ENCODE measurements around the gene ADGRG7. TPM values are rescaled to one million over a fixed set of nuclear protein-coding genes. Genes with fewer than 3 reads are reported as not detected.

Gene ADGRG7
- total and polyA plus RNA-seq, 2 of the 13 experiments (the other 11 are each of a cell fraction or from before 2014, with no cell fraction given): not detected

- no peak for TF ChIP-seq JARID2 (CRISPR knock-in tag; IDR thresholded peaks at IDR 0.05; ENCODE audit: insufficient replicate concordance)
- TF ChIP-seq SMC3 (IDR thresholded peaks at IDR 0.05; ENCODE audit: low read length): no peak
- peak; percentile 58; the same call in 1 of the 2 replicates for TF ChIP-seq ZNF724P (CRISPR knock-in tag; IDR thresholded peaks at IDR 0.05; ENCODE audit: borderline replicate concordance)
- no peak for TF ChIP-seq ZNF7 (CRISPR knock-in tag; IDR thresholded peaks at IDR 0.05)
- TF ChIP-seq MYNN (CRISPR knock-in tag; IDR thresholded peaks at IDR 0.05; ENCODE audit: low read depth): no peak
- TF ChIP-seq STAT5B (CRISPR knock-in tag; IDR thresholded peaks at IDR 0.05): no peak
- no peak for TF ChIP-seq ZMYM2 (CRISPR knock-in tag; IDR thresholded peaks at IDR 0.05)
- no peak for TF ChIP-seq EED (CRISPR knock-in tag; IDR thresholded peaks at IDR 0.05)
- no peak; the same call in 1 of the 2 replicates for TF ChIP-seq ZNF124 (CRISPR knock-in tag; IDR thresholded peaks at IDR 0.05)
- TF ChIP-seq, protein P1, sequence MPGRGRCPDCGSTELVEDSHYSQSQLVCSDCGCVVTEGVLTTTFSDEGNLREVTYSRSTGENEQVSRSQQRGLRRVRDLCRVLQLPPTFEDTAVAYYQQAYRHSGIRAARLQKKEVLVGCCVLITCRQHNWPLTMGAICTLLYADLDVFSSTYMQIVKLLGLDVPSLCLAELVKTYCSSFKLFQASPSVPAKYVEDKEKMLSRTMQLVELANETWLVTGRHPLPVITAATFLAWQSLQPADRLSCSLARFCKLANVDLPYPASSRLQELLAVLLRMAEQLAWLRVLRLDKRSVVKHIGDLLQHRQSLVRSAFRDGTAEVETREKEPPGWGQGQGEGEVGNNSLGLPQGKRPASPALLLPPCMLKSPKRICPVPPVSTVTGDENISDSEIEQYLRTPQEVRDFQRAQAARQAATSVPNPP (CRISPR knock-in tag; IDR thresholded peaks at IDR 0.05): peak; percentile 81; the same call in 1 of the 2 replicates
- TF ChIP-seq RBFOX2 (IDR thresholded peaks at IDR 0.05; ENCODE audit: low read depth, low read length): peak; percentile 95
- 0 out of 2 replicates have a peak, but pooled peaks have one; percentile 34 for TF ChIP-seq FOXP4 (CRISPR knock-in tag; IDR thresholded peaks at IDR 0.05)
- peak; percentile 86 for TF ChIP-seq KMT2B (CRISPR knock-in tag; IDR thresholded peaks at IDR 0.05)
- peak; percentile 71 for TF ChIP-seq MYC (CRISPR knock-in tag; IDR thresholded peaks at IDR 0.05; ENCODE audit: borderline replicate concordance)
- TF ChIP-seq ZNF382 (CRISPR knock-in tag; IDR thresholded peaks at IDR 0.05; ENCODE audit: borderline replicate concordance): no peak
- no peak for TF ChIP-seq ZNF10 (CRISPR knock-in tag; IDR thresholded peaks at IDR 0.05; ENCODE audit: borderline replicate concordance, low read depth)
- no peak for TF ChIP-seq ZNF260 (CRISPR knock-in tag; IDR thresholded peaks at IDR 0.05; ENCODE audit: borderline replicate concordance, low read depth)
- no peak for TF ChIP-seq MATR3 (CRISPR knock-in tag; IDR thresholded peaks at IDR 0.05)
- TF ChIP-seq ZNF646 (CRISPR knock-in tag; IDR thresholded peaks at IDR 0.05): no peak
- TF ChIP-seq ZNF343 (CRISPR knock-in tag; IDR thresholded peaks at IDR 0.05): peak; percentile 61; the same call in 1 of the 2 replicates
- peak; percentile 60; the same call in 1 of the 2 replicates for TF ChIP-seq ZNF607 (CRISPR knock-in tag; IDR thresholded peaks at IDR 0.05; ENCODE audit: borderline replicate concordance)
Measured at GRCh38 chr3:100708989-100709841, 99.8 kb downstream of the ADGRG7 start, which contains the start of gene TFG (continued).
